Endodermal cell (in vitro differentiated cells): Measurements from ENCODE around the gene DNMBP. TPM values are rescaled to one million over a fixed set of nuclear protein-coding genes. Genes with fewer than 3 reads are reported as not detected.

Source experiments
- DNase-seq: peaks from one replicate; pipeline ENCODE4 v3.0.0-alpha.2; 2017
- H3K27ac ChIP-seq: 2 replicates; pipeline ENCODE4 v1.5.1; 2013; ENCODE audit warnings: mild to moderate bottlenecking, low read depth, low read length, moderate library complexity
- H3K27me3 ChIP-seq: 2 replicates; pipeline ENCODE4 v1.6.1; 2013; ENCODE audit warnings: mild to moderate bottlenecking, low read length, moderate library complexity; ENCODE audit not compliant: insufficient read depth, control insufficient read depth, poor library complexity, severe bottlenecking
- H3K36me3 ChIP-seq: 2 replicates; pipeline ENCODE4 v1.7.0; 2013; ENCODE audit warnings: mild to moderate bottlenecking, low read length, moderate library complexity; ENCODE audit not compliant: control insufficient read depth, insufficient read depth
- H3K4me1 ChIP-seq: one replicate; pipeline ENCODE4 v1.7.0; 2013; ENCODE audit warnings: low read length; ENCODE audit not compliant: control insufficient read depth, insufficient read depth
- H3K4me3 ChIP-seq: 2 replicates; pipeline ENCODE4 v1.5.1; 2013; ENCODE audit warnings: mild to moderate bottlenecking, low read length, moderate library complexity
- H3K9ac ChIP-seq: 2 replicates; pipeline ENCODE4 v1.6.1; 2013; ENCODE audit warnings: mild to moderate bottlenecking, low read length, moderate library complexity; ENCODE audit not compliant: poor library complexity, severe bottlenecking; ENCODE audit errors: extremely low read depth
- H3K9me3 ChIP-seq: 2 replicates; pipeline ENCODE4 v1.6.1; 2013; ENCODE audit warnings: mild to moderate bottlenecking, low read length, moderate library complexity; ENCODE audit not compliant: control insufficient read depth
- H3K27ac Mint-ChIP-seq: 2 replicates; pipeline ENCODE4 v1.8.0; 2020; ENCODE audit warnings: mixed read lengths
- H3K27me3 Mint-ChIP-seq: 2 replicates; pipeline ENCODE4 v1.8.0; 2021; ENCODE audit warnings: mild to moderate bottlenecking, mixed read lengths; ENCODE audit not compliant: insufficient read depth
- H3K36me3 Mint-ChIP-seq: 2 replicates; pipeline ENCODE4 v1.8.0; 2020; ENCODE audit warnings: low read depth, mixed read lengths
- H3K4me1 Mint-ChIP-seq: 2 replicates; pipeline ENCODE4 v1.8.0; 2020; ENCODE audit warnings: mixed read lengths
- H3K4me3 Mint-ChIP-seq: 2 replicates; pipeline ENCODE4 v1.8.0; 2020; ENCODE audit warnings: mild to moderate bottlenecking, moderate library complexity, mixed read lengths
- H3K9me3 Mint-ChIP-seq: 2 replicates; pipeline ENCODE4 v1.8.0; 2020; ENCODE audit warnings: mild to moderate bottlenecking, mixed read lengths
- WGBS, 2 experiments: methylation state at CpG; one replicate each; pipeline versions ENCODE4 v1.1.5 to v1.1.7; 2013; ENCODE audit warnings: missing lambda C conversion rate in 2 of 2, mixed read lengths in 1 of 2; ENCODE audit not compliant: insufficient coverage in 1 of 2, insufficient read length in 1 of 2; 5-methylcytosine and 5-hydroxymethylcytosine counted together
- total RNA-seq, 2 donors: library from RNA; stranded (reverse); fragmentation: NEBNext Ultra II Directional in 1 of 2; extraction: Animal tissue kit (Norgen Biotek cat#: 25700) in 1 of 2; gene quantifications; 2 replicates in 1 of 2; 3 replicates in 1 of 2; pipeline ENCODE4 v1.2.1, GENCODE V29; 2021
- TF ChIP-seq, protein P1 (sequence below): fragments of 200-600 bp; sonication (generic); conservative IDR thresholded peaks from 2 replicates; pipeline ENCODE4 v1.5.0; 2021; ENCODE audit warnings: antibody characterized with exemption, mild to moderate bottlenecking

The DNMBP gene
- total RNA-seq, 2 donors from 2014 or later = 45.4 to 85.4 TPM

- no peaks in the 10 kb centered on the region for H3K9me3 ChIP-seq
- H3K9me3 Mint-ChIP-seq = no peaks in the 10 kb centered on the region
- H3K27ac ChIP-seq = no peak overlapping the region
- peak overlapping the region; percentile 37 for H3K9ac ChIP-seq
- H3K36me3 ChIP-seq = peaks cover 9% of the 10 kb centered on the region
- H3K27me3 ChIP-seq = no peaks in the 10 kb centered on the region
- no peak overlapping the region for H3K4me3 Mint-ChIP-seq
- no peak for DNase-seq
- TF ChIP-seq, protein P1, sequence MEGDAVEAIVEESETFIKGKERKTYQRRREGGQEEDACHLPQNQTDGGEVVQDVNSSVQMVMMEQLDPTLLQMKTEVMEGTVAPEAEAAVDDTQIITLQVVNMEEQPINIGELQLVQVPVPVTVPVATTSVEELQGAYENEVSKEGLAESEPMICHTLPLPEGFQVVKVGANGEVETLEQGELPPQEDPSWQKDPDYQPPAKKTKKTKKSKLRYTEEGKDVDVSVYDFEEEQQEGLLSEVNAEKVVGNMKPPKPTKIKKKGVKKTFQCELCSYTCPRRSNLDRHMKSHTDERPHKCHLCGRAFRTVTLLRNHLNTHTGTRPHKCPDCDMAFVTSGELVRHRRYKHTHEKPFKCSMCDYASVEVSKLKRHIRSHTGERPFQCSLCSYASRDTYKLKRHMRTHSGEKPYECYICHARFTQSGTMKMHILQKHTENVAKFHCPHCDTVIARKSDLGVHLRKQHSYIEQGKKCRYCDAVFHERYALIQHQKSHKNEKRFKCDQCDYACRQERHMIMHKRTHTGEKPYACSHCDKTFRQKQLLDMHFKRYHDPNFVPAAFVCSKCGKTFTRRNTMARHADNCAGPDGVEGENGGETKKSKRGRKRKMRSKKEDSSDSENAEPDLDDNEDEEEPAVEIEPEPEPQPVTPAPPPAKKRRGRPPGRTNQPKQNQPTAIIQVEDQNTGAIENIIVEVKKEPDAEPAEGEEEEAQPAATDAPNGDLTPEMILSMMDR = no peak
- H3K4me1 ChIP-seq = peaks cover 22% of the 10 kb centered on the region
- peaks cover 28% of the 10 kb centered on the region for H3K36me3 Mint-ChIP-seq
- peaks cover 46% of the 10 kb centered on the region for H3K4me1 Mint-ChIP-seq
- H3K27ac Mint-ChIP-seq = peak overlapping the region; percentile 45
- WGBS, 2 experiments = 81 to 88% methylated on average over 4 of the region's 5 CpGs
- peak overlapping the region; percentile 5 for H3K4me3 ChIP-seq
- no peaks in the 10 kb centered on the region for H3K27me3 Mint-ChIP-seq
Measured at GRCh38 chr10:99976886-99977665, 32.7 kb downstream of the DNMBP start.

DNA sequence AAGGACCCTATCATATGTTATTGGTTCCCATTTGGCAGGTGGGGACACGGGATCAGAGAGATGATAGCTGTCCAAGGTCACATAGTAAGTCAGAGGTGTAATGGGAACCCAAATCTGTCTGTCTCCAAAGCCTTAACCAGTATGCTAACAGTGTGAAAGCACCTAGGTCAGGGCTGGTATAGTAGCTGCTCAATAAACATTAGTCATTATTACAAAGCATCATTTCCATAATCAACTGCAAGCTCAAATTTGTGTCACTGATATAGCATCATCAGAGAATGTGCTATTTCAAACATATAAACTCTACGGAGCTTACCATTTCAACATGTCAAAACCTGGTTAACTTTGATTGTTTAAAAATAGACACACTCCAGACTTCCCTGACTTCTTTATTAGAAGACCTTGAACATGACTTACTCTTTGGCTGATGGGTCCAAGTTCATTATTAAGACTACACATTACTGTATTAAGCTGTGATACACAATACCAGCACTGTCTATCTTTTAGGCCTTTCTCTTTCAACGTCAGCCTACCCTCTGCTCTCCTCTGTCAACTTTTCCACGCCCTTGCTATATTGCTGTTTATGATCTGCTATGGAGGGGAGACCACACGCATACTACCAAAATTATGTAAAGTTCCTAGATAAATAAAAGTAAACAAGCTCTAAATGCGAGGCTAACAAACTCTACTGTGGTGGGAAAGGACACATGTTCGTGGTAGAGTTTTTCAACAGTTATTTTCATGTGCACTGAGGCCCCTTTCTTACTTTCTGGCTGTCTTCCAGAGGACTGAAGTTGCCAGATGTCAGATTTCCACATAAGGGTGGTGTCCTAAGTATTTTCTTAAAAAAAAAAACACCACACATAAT is 33.6 kb downstream of the DNMBP start:
- WGBS, 2 experiments = 92 to 93% methylated on average over 5 to 7 of the region's 7 CpGs
- no peak overlapping the region for H3K9ac ChIP-seq
- H3K27ac ChIP-seq = no peak overlapping the region
- H3K36me3 ChIP-seq = peaks cover 16% of the 10 kb centered on the region
- H3K27me3 Mint-ChIP-seq = no peaks in the 10 kb centered on the region
- H3K9me3 ChIP-seq = no peaks in the 10 kb centered on the region
- peaks cover 5% of the 10 kb centered on the region for H3K9me3 Mint-ChIP-seq
- peaks cover 16% of the 10 kb centered on the region for H3K4me1 ChIP-seq
- no peak overlapping the region for H3K4me3 Mint-ChIP-seq
- H3K4me3 ChIP-seq = peak overlapping the region; percentile 5
- TF ChIP-seq, protein P1 = no peak
- H3K27me3 ChIP-seq = no peaks in the 10 kb centered on the region
- peaks cover 37% of the 10 kb centered on the region for H3K4me1 Mint-ChIP-seq
- no peak for DNase-seq
- H3K36me3 Mint-ChIP-seq = peaks cover 26% of the 10 kb centered on the region
- peak overlapping the region; percentile 45 for H3K27ac Mint-ChIP-seq

- Histone ChIP-seq H3K27ac (no peak overlapping the region), H3K9ac (no peak overlapping the region), H3K4me3 (no peak overlapping the region), H3K4me1 (peaks cover 16% of the 10 kb centered on the region), H3K27me3 (no peaks in the 10 kb centered on the region), H3K36me3 (peaks cover 24% of the 10 kb centered on the region), H3K9me3 (no peaks in the 10 kb centered on the region)
- 88 to 89% methylated on average over 6 to 7 of the region's 8 CpGs for WGBS, 2 experiments
- DNase-seq = no peak
- Mint-ChIP-seq H3K36me3 (peaks cover 31% of the 10 kb centered on the region), H3K27me3 (no peaks in the 10 kb centered on the region), H3K4me3 (no peak overlapping the region), H3K27ac (no peak overlapping the region), H3K4me1 (peaks cover 33% of the 10 kb centered on the region), H3K9me3 (peaks cover 13% of the 10 kb centered on the region)
- TF ChIP-seq, protein P1 = no peak
Measured at GRCh38 chr10:99975106-99975829, 34.5 kb downstream of the DNMBP start.
